K562 (cell line): ENCODE results near the gene POLR2J. TPM values are rescaled to one million over a fixed set of nuclear protein-coding genes. Genes with fewer than 3 reads are reported as not detected.
A peak's percentile ranks its signal among the peaks of the same experiment; 100 is the strongest.

Experiments
- ATAC-seq: fragments of 200-7000 bp; cut with Tn5 transposase; 3 replicates; pipeline ENCODE4 v1.9.1; 2020; ENCODE audit warnings: moderate library complexity
- BruUV-seq: library from RNA; stranded (reverse); fragments of 400-500 nt; replicated peaks from 2 replicates; lab custom pipeline; 2021; lab: Mats Ljungman, UMichigan
- CTCF ChIA-PET: fragments of 300-600 bp; formaldehyde crosslinking; extraction: SDS; loops from one replicate; lab custom pipeline; 2021; ENCODE audit warnings: low intra/inter-chr PET ratio; lab: Yijun Ruan, JAX
- POLR2A ChIA-PET: fragments of 300-600, 350-650 bp; sonication (Branson Sonifier 250); formaldehyde crosslinking; extraction: SDS; loops from one replicate; lab custom pipeline; 2021; ENCODE audit warnings: antibody characterized with exemption, inconsistent platforms; lab: Yijun Ruan, JAX
- DNase-seq, 4 experiments: peaks; one replicate each; pipeline versions ENCODE4 v3.0.0 to v3.0.0-alpha.2; 2011 to 2018; ENCODE audit warnings: low spot score in 3 of 4, mixed read lengths in 3 of 4; ENCODE audit errors: extremely low read depth in 1 of 4
- FAIRE-seq: peaks from 2 replicates; lab custom pipeline; 2011; peaks lifted over from hg19 to GRCh38; lab: Jason Lieb, UNC
- H2AFZ ChIP-seq: 2 replicates; pipeline ENCODE4 v1.6.0; 2011; ENCODE audit warnings: low read depth, low read length, control low read depth, inconsistent platforms
- H3K27ac ChIP-seq: fragments of 200-600 bp; 3 replicates; pipeline ENCODE4 v1.8.0; 2011; ENCODE audit warnings: low read depth, mild to moderate bottlenecking, control low read depth, inconsistent platforms, low read length, moderate library complexity, mixed read lengths; ENCODE audit errors: extremely low read depth
- H3K27me3 ChIP-seq, 2 experiments: fragments of 300-600 bp in 1 of 2; 2 replicates in 1 of 2; 3 replicates in 1 of 2; pipeline versions ENCODE4 v1.6.0 to v1.8.0; 2011; ENCODE audit warnings: inconsistent platforms in 2 of 2, low read length in 2 of 2, mild to moderate bottlenecking in 1 of 2, mixed read lengths in 1 of 2, moderate library complexity in 1 of 2; ENCODE audit not compliant: control insufficient read depth in 2 of 2, insufficient read depth in 2 of 2
- H3K36me3 ChIP-seq: fragments of 300-600 bp; 3 replicates; pipeline ENCODE4 v1.8.0; 2011; ENCODE audit warnings: mild to moderate bottlenecking, low read length, inconsistent platforms; ENCODE audit not compliant: control insufficient read depth, insufficient read depth
- H3K4me1 ChIP-seq, 2 experiments: fragments of 200-600 bp in 1 of 2; replicated peaks in 1 of 2; 2 replicates in 1 of 2; 3 replicates in 1 of 2; pipeline versions ENCODE4 v1.5.1 to v1.8.0; 2011; ENCODE audit warnings: inconsistent platforms in 2 of 2, low read length in 2 of 2, mild to moderate bottlenecking in 1 of 2, mixed read lengths in 1 of 2, moderate library complexity in 1 of 2; ENCODE audit not compliant: control insufficient read depth in 2 of 2, insufficient read depth in 2 of 2
- H3K4me2 ChIP-seq: 2 replicates; pipeline ENCODE4 v1.6.1; 2011; ENCODE audit warnings: low read length, control low read depth, inconsistent platforms, mixed read lengths; ENCODE audit not compliant: insufficient read depth
- H3K4me3 ChIP-seq: fragments of 200-600 bp; sonication (generic), shearing (Covaris generic); 2 replicates; pipeline ENCODE4 v1.5.1; 2016; ENCODE audit warnings: control low read depth, inconsistent platforms
- H3K79me2 ChIP-seq: fragments of 200-600 bp; 3 replicates; pipeline ENCODE4 v1.8.0; 2011; ENCODE audit warnings: low read length, inconsistent platforms; ENCODE audit not compliant: control insufficient read depth, insufficient read depth
- H3K9ac ChIP-seq, 2 experiments: 2 replicates each; pipeline versions ENCODE4 v1.6.0 to v1.6.1; 2011; ENCODE audit warnings: low read depth in 2 of 2, low read length in 2 of 2, control low read depth in 1 of 2, inconsistent platforms in 1 of 2, mild to moderate bottlenecking in 1 of 2, mixed read lengths in 1 of 2; ENCODE audit not compliant: insufficient read depth in 1 of 2
- H3K9me1 ChIP-seq: one replicate; pipeline ENCODE4 v1.6.0; 2011; ENCODE audit warnings: inconsistent platforms, mild to moderate bottlenecking, low read length, moderate library complexity; ENCODE audit not compliant: control insufficient read depth, insufficient read depth
- H3K9me3 ChIP-seq: replicated peaks from 2 replicates; pipeline ENCODE4 v1.5.1; 2011; ENCODE audit warnings: low read depth, low read length, inconsistent platforms; ENCODE audit not compliant: control insufficient read depth, insufficient read depth
- H4K20me1 ChIP-seq: replicated peaks from 2 replicates; pipeline ENCODE4 v1.6.1; 2011; ENCODE audit warnings: low read length, inconsistent platforms, mixed read lengths; ENCODE audit not compliant: control insufficient read depth, insufficient read depth
- CREB3L1 ChIP-seq: fragments of 450-650 bp; IDR thresholded peaks from 2 replicates; pipeline ENCODE4 v1.6.1; 2014; ENCODE audit warnings: low read depth, mild to moderate bottlenecking, moderate library complexity, borderline replicate concordance
- POLR2G ChIP-seq: fragments of 200-400 bp; formaldehyde crosslinking; IDR thresholded peaks from 2 replicates; pipeline ENCODE4 v1.6.1; 2017; ENCODE audit warnings: low read depth, mild to moderate bottlenecking, antibody characterized with exemption, low read length, moderate library complexity
- WGBS: fragments of 100-300 bp; shearing (Covaris generic); methylation state at CpG from one replicate; pipeline ENCODE4 v1.1.6; 2016; ENCODE audit warnings: low coverage, mixed read lengths; ENCODE audit not compliant: insufficient coverage; ENCODE audit errors: missing lambda C conversion rate; 5-methylcytosine and 5-hydroxymethylcytosine counted together
- in situ Hi-C: fragments of 300-500 bp; cut with MboI; formaldehyde crosslinking; loops from 4 replicates; pipeline ENCODE4 v1.15.0; 2018; ENCODE audit warnings: inconsistent platforms, mixed read lengths
- intact Hi-C: fragments of 100-400 bp; cut with micrococcal nuclease; formaldehyde crosslinking; loops from 2 replicates; pipeline ENCODE4 v1.14.2; 2022
- polyA plus RNA-seq, 8 experiments: library from polyadenylated mRNA; depleted of rRNA in 4 of 8; stranded (reverse) in 5 of 8; unstranded in 3 of 8; fragments of >200 nt; fragmentation: Nextera tagmentation in 2 of 8; fragmentation: Illumina TruSeq in 1 of 8; extraction: Ambion mirVana in 2 of 8; extraction: Trizol in 1 of 8; gene quantifications; 2 replicates each; pipeline versions ENCODE4 v1.2.1 to v1.2.3, GENCODE V29; 2011 to 2014; ENCODE audit warnings: inconsistent platforms in 1 of 8, missing spikeins in 1 of 8
- total RNA-seq, 7 experiments: library from RNA; depleted of rRNA in 6 of 7; stranded (reverse); fragments of >200 nt in 6 of 7; fragmentation: Illumina TruSeq in 2 of 7; extraction: Trizol in 2 of 7; gene quantifications; 2 replicates each; pipeline versions ENCODE4 v1.2.1 to v1.2.3, GENCODE V29; 2011 to 2021; ENCODE audit warnings: low replicate concordance in 1 of 7

POLR2J gene
- total and polyA plus RNA-seq, 9 of the 15 experiments (the other 6 are each of a cell fraction or from before 2014, with no cell fraction given), result 32.3 to 220 (median 113) TPM

GRCh38 chr7:102426268-102427018 lies 52.3 kb downstream of the POLR2J start:
- ChIA-PET POLR2A (interaction anchor here (0.9 to 1.6 kb wide), 3 partner anchors 9 to 25 kb away, joined by 3 to 5 read pairs (median 4); no protein-coding TSS in a partner anchor), CTCF (no interaction called here)
- no peak overlapping the region for H2AFZ ChIP-seq
- no peak overlapping the region for H3K4me2 ChIP-seq
- no peak for DNase-seq
- intact Hi-C loops (no loop called here), in situ Hi-C loops (no loop called here)
- no peaks in the 10 kb centered on the region for H3K9me3 ChIP-seq
- peak overlapping the region in 1 of 2 experiments; percentile 47; a peak in 1 of 4 replicates for H3K9ac ChIP-seq
- WGBS, result 91% methylated on average over 16 of the region's 16 CpGs
- no peak overlapping the region for H3K4me3 ChIP-seq
- no peak overlapping the region for H3K27ac ChIP-seq
- H4K20me1 ChIP-seq, result no peaks in the 10 kb centered on the region
- H3K79me2 ChIP-seq, result no peaks in the 10 kb centered on the region
- H3K36me3 ChIP-seq, result peaks cover 55% of the 10 kb centered on the region
- H3K4me1 ChIP-seq, result peaks cover 9 to 40% of the 10 kb centered on the region in 2 experiments
- H3K27me3 ChIP-seq, result no peaks in the 10 kb centered on the region
- ATAC-seq, result no peak
- H3K9me1 ChIP-seq, result peaks cover 3% of the 10 kb centered on the region
- no peak for FAIRE-seq
- TF ChIP-seq CREB3L1, result no peak
- peak; percentile 40 for TF ChIP-seq POLR2G
- TF ChIP-seq, all 486 proteins: peak for 1
- no TSS peak for BruUV-seq
